ENCODE results near the gene SCD5. TPM values are rescaled to one million over a fixed set of nuclear protein-coding genes. Genes with fewer than 3 reads are reported as not detected.

The SCD5 gene
- total RNA-seq, 1 donor from 2014 or later = 1.6 TPM

- DNase-seq (ENCODE audit: low spot score) (no peak), ATAC-seq (no peak)
Observed at GRCh38 chr4:82697561-82697960, 101.0 kb downstream of the SCD5 start.

GRCh38 chr4:82696117-82696860 is 102.3 kb downstream of the SCD5 start:
- DNase-seq (ENCODE audit: low spot score) = no peak
- ATAC-seq = no peak

- DNase-seq (ENCODE audit: low spot score) (no peak), ATAC-seq (no peak)
Observed at GRCh38 chr4:82694892-82695291, 103.7 kb downstream of the SCD5 start.

- no peak for ATAC-seq
Observed at GRCh38 chr4:82694046-82694445, 104.5 kb downstream of the SCD5 start.

GRCh38 chr4:82692101-82692780 is 106.4 kb downstream of the SCD5 start:
- no peak for DNase-seq (ENCODE audit: low spot score)
- no peak for ATAC-seq

More at GRCh38 chr4:82694046-82694445, 104.5 kb downstream of the SCD5 start:
- DNase-seq (ENCODE audit: low spot score) = no peak

- no peak for ATAC-seq
- no peak for DNase-seq (ENCODE audit: low spot score)
Observed at GRCh38 chr4:82691431-82691830, 107.2 kb downstream of the SCD5 start.

- DNase-seq (ENCODE audit: low spot score) (no peak), ATAC-seq (no peak)
Observed at GRCh38 chr4:82688091-82688795, 110.4 kb downstream of the SCD5 start.

- ATAC-seq (no peak), DNase-seq (ENCODE audit: low spot score) (no peak)
Observed at GRCh38 chr4:82687531-82687930, 111.1 kb downstream of the SCD5 start.

GRCh38 chr4:82681754-82682153 is 116.8 kb downstream of the SCD5 start:
- ATAC-seq (no peak), DNase-seq (ENCODE audit: low spot score) (no peak)

GRCh38 chr4:82680834-82681233 is 117.8 kb downstream of the SCD5 start:
- ATAC-seq = peak; percentile 39
- DNase-seq (ENCODE audit: low spot score) = no peak

- DNase-seq (ENCODE audit: low spot score) = no peak
- no peak for ATAC-seq
Observed at GRCh38 chr4:82679531-82679930, 119.1 kb downstream of the SCD5 start.

GRCh38 chr4:82678051-82678450 is 120.5 kb downstream of the SCD5 start:
- DNase-seq (ENCODE audit: low spot score) (no peak), ATAC-seq (no peak)

GRCh38 chr4:82677327-82677726 is 121.3 kb downstream of the SCD5 start:
- no peak for DNase-seq (ENCODE audit: low spot score)

GRCh38 chr4:82667761-82668480 is 130.7 kb downstream of the SCD5 start:
- DNase-seq (ENCODE audit: low spot score) (no peak), ATAC-seq (no peak)

More at GRCh38 chr4:82677327-82677726, 121.3 kb downstream of the SCD5 start:
- ATAC-seq = no peak

GRCh38 chr4:82666970-82667665 is 131.5 kb downstream of the SCD5 start:
- ATAC-seq = no peak
- DNase-seq (ENCODE audit: low spot score) = no peak

- ATAC-seq (no peak), DNase-seq (ENCODE audit: low spot score) (no peak)
Observed at GRCh38 chr4:82661181-82661992, 137.2 kb downstream of the SCD5 start.

GRCh38 chr4:82652062-82652461 is 146.5 kb downstream of the SCD5 start:
- DNase-seq (ENCODE audit: low spot score) (no peak), ATAC-seq (no peak)

GRCh38 chr4:82650868-82651267 is 147.7 kb downstream of the SCD5 start:
- ATAC-seq (no peak), DNase-seq (ENCODE audit: low spot score) (no peak)

GRCh38 chr4:82648356-82648755 is 150.2 kb downstream of the SCD5 start:
- ATAC-seq (no peak), DNase-seq (ENCODE audit: low spot score) (no peak)
